GM15510 (cell line): ENCODE data around the gene SLC9A8.

Experiments
- POLR2A ChIP-seq: IDR thresholded peaks from 3 replicates; pipeline ENCODE4 v1.6.1; 2011; ENCODE audit warnings: borderline replicate concordance; ENCODE audit not compliant: insufficient read length; ENCODE audit errors: extremely low read depth

The SLC9A8 gene

GRCh38 chr20:49785852-49786175 lies 26.8 kb upstream of the SLC9A8 start:
- no peak for TF ChIP-seq POLR2A

- TF ChIP-seq POLR2A = no peak
Measured at GRCh38 chr20:49786196-49786595, 26.4 kb upstream of the SLC9A8 start.

GRCh38 chr20:49786668-49787370 lies 25.8 kb upstream of the SLC9A8 start:
- TF ChIP-seq POLR2A = no peak

- TF ChIP-seq POLR2A = no peak
Measured at GRCh38 chr20:49787371-49788357, 25.0 kb upstream of the SLC9A8 start.

DNA sequence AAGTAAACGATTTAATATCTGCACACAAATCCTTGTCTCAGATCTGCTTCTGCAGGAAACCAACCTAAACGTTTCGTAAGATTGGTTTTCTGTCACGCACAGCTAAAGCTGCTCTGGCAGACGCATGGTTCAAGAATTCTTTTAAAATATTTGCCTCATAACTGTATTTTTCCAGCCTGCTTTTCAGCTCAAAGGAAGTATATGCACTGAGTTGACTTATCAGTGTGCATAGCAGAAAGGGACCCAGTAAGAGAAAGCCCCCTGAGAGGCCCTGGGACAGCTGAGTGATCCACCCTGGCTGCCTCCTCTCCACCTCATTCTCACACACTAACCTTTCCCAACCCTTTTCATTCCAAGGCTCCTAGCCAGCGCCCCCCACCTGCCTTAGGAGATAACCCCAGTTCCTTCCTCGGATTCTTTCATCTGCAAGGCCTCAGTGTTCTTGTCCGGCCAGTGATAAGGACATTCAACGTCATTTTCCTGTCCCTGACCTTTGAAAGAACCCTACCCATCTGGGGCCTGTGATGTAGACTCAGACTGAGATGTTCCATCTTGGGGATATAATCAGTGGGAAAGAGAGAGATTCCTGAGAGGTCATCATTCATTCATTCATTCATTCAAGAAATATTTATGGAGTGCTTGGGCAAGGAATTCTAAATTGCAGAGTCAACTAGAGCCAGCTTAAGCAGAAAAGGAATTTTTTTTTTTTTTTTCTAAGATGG lies 22.4 kb upstream of the SLC9A8 start:
- TF ChIP-seq POLR2A = no peak

- no peak for TF ChIP-seq POLR2A
Measured at GRCh38 chr20:49791165-49791564, 21.5 kb upstream of the SLC9A8 start.

DNA sequence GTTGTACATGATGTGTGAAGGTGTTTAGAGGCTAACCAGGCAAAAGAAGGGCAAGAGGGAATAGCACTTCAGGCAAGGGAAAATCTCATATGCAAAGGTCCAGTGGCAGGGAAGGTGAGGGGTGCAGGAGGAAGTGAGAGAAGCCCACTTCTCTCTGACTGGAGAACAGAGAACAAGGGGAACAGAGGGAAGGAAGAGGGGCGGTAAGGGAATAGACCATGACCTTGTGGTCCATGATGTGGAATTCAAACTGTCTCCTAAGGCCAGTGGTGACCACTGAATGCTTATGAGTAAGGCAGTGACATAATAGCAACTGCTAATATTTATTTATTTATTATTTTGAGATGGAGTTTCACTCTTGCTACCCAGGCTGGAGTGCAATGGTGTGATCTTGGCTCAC lies 20.6 kb upstream of the SLC9A8 start:
- no peak for TF ChIP-seq POLR2A

DNA sequence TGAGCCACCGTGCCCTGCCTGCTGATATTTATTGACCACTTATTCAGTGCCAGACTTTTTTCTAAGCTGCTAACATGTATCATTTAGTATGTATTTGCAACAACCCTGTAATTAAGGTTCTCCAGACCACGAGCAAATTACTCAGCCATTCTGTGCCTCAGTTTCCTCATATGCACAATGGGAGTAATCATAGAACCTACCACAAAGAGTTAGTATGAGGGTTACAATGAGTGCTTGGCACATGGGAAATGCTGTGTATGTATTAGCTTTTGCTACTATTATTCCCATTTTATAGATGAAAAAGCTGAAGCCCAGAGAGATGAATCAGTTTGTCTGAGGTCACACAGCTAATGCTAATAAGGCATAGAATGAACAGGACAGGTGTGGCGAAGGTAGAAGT lies 20.0 kb upstream of the SLC9A8 start:
- TF ChIP-seq POLR2A = no peak

DNA sequence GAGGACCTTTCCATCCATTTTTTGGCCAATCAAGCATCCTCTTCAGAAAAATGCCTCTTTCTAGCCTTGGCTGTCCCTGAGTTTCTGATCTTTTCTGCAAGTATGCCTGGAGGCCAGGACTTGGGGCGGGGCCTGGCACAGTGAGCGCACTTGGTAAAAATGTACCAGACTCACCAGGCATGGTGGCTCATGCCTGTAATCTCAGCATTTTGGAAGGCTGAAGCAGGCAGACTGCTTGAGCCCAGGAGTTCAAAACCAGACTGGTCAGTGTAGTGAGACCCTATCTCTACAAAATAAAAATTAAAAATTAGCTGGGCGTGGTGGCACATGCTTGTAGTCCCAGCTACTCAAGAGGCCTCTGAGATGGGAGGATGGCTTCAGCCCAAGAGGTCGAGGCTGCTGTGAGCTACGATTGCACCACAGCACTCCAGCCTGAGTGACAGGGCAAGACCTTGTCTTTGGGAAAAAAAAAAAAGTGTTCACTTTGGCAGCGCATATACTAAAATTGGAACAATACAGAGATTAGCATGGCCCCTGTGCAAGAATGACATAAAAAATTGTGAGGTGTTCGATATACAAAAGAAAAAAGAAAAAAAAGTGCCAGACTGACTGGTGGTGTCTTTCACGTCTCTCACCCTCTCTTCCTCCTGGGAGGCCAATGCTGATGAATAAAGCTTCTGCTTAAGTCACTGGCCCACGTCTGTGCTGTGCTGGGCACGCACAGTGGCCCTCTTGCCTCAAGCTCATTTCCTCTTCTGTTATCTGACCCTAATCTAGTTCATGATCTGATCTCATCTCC lies 18.1 kb upstream of the SLC9A8 start:
- no peak for TF ChIP-seq POLR2A

GRCh38 chr20:49795135-49795424 lies 17.5 kb upstream of the SLC9A8 start:
- no peak for TF ChIP-seq POLR2A

DNA sequence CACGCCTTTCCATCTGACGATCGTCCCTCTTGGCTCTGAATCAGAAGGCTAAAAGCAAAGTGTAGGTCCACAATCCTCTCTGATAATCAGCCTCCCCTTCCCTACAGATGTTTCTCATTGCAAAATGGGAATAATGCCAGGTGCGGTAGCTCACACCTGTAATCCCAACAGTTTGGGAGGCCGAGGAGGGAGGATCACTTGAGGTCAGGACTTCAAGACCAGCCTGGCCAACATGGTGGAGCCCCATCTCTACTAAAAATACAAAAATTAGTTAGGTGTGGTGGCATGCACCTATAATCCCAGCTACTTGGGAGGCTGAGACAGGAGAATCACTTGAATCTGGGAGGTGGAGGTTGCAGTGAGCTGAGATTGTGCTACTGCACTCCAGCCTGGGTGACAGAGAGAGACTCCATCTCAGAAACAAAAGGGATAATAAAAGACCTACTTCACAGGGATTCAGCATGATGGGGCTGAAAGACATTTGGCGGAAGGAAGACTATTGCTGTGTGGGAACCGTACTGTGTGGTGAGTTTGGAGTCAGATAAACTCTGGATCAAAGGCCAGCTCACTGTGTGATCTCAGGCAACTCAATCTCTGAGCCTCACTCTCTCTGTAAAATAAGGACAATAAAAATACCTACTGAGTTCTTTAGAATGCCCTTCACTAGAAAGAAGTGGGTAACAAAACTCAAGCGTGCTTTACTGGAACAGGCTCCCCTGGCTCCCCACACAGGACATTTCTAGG lies 15.9 kb upstream of the SLC9A8 start:
- TF ChIP-seq POLR2A = no peak

DNA sequence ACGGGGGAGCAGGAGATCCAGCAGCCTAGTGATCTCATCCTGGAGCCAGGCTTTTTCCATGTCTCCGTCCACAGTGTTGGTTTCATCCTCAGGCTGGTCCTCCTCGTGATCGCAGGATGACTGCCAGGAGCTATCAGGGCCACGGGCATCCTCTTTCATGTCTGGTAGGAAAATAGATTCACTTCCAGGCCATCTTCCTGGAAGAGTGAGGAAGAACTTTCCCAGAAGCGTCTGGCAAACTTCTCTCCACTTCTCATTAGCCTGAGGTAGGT lies 15.3 kb upstream of the SLC9A8 start:
- no peak for TF ChIP-seq POLR2A

GRCh38 chr20:49798718-49799117 lies 13.9 kb upstream of the SLC9A8 start:
- TF ChIP-seq POLR2A = no peak

DNA sequence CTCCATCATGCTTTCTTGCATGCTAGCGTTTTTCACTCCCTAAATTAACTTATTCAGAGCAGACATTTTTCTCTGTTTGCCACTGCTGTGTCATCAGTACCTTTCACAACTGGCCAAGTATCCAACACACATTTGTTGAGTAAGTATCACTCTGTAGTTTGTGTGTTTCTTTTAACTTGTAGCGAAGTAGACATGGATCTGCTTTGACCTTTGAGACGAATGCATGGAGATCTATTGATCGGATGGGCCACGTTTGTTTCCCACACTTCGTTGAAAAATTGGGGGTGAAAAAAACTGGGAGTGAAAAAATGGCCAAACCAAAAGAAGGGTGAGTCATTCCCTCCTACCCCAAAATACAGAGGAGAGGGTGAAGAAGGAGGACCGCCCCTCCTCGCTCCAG lies 12.9 kb upstream of the SLC9A8 start:
- no peak for TF ChIP-seq POLR2A
